ENCODE measurements around the gene RPP40. TPM values are rescaled to one million over a fixed set of nuclear protein-coding genes. Genes with fewer than 3 reads are reported as not detected.

The RPP40 gene
- total RNA-seq, 1 donor from 2014 or later, result 9.1 TPM

Other genes starting within 250 kb of the RPP40 start
- gene CDYL, start 227.6 kb downstream of the RPP40 start, total RNA-seq, result 25.2 and 32.0 TPM in 2 replicates
- gene PPP1R3G, start 81.3 kb upstream of the RPP40 start, total RNA-seq, result 4.7 and 6.3 TPM in 2 replicates